Upper lobe of left lung (tissue), 4 donors: Measurements from ENCODE around the gene ALG1.
"Not testable (repeated sequence)": the region's sequence is repeated elsewhere in the genome, so short reads cannot be mapped to it uniquely, and the experiment has no call there.

Experiments used
- CTCF ChIP-seq, 6 experiments: fragments of 450-650 bp in 4 of 6; fragments of 200-600 bp in 2 of 6; sonication (generic) in 2 of 6; IDR thresholded peaks; one replicate each; pipeline ENCODE4 v1.5.1; 2016 to 2019; ENCODE audit warnings: antibody characterized with exemption in 6 of 6
- EP300 ChIP-seq, 4 donors: sonication (generic); formaldehyde crosslinking; IDR thresholded peaks; one replicate each; pipeline ENCODE4 v1.5.1; 2017; ENCODE audit warnings: antibody characterized with exemption in 4 of 4, control low read depth in 2 of 4
- POLR2A ChIP-seq, 4 donors: fragments of 450-650 bp; IDR thresholded peaks; one replicate each; pipeline ENCODE4 v1.5.1; 2016 to 2017; ENCODE audit warnings: antibody characterized with exemption in 4 of 4, mild to moderate bottlenecking in 2 of 4
- POLR2AphosphoS5 ChIP-seq, 2 donors: sonication (generic); formaldehyde crosslinking; IDR thresholded peaks; one replicate each; pipeline ENCODE4 v1.5.1; 2017; ENCODE audit warnings: antibody characterized with exemption in 2 of 2

GRCh38 chr16:5131467-5132004, 59.9 kb downstream of the ALG1 start:
- not testable (repeated sequence) for TF ChIP-seq POLR2A, CTCF, POLR2AphosphoS5, EP300 (IDR thresholded peaks at IDR 0.05)
